OCI-LY7 (cell line): ENCODE results near the gene SART3.

Experiments used
- CTCF ChIP-seq: fragments of 200-600 bp; sonication (generic); conservative IDR thresholded peaks from 2 replicates; pipeline ENCODE4 v1.5.1; 2014; ENCODE audit warnings: mild to moderate bottlenecking, antibody characterized with exemption, low read length, moderate library complexity, mixed read lengths
- EZH2phosphoT487 ChIP-seq: fragments of 200-600 bp; sonication (generic); IDR thresholded peaks from 2 replicates; pipeline ENCODE4 v1.6.1; 2018; ENCODE audit warnings: low read depth, borderline replicate concordance, mild to moderate bottlenecking, mixed run types, antibody characterized with exemption, low read length, moderate library complexity, mixed read lengths

- TF ChIP-seq CTCF (no peak), EZH2phosphoT487 (no peak)
Measured at GRCh38 chr12:108564724-108565123, 3.8 kb upstream of the SART3 start.
